Adrenal gland (tissue), 5 donors: Measurements from ENCODE around the gene SLC48A1.

ENCODE experiments used
- CTCF ChIP-seq, 6 experiments: fragments of 450-650 bp in 4 of 6; fragments of 200-600 bp in 2 of 6; sonication (generic) in 1 of 6; IDR thresholded peaks; 1 replicate in 5 of 6; 2 replicates in 1 of 6; pipeline versions ENCODE4 v1.5.1 to v1.8.0; 2016 to 2021; ENCODE audit warnings: antibody characterized with exemption in 6 of 6, mild to moderate bottlenecking in 2 of 6, moderate library complexity in 1 of 6
- POLR2A ChIP-seq, 2 donors: fragments of 450-650 bp; IDR thresholded peaks; one replicate each; pipeline ENCODE4 v1.6.1; 2017; ENCODE audit warnings: antibody characterized with exemption in 2 of 2, mild to moderate bottlenecking in 2 of 2, moderate library complexity in 1 of 2
- donor health status: DM: no; HTN: no; CAD: no.

GRCh38 chr12:47768323-47768811 is 4.7 kb upstream of the SLC48A1 start:
- TF ChIP-seq POLR2A (IDR thresholded peaks at IDR 0.05) (no peak), CTCF (IDR thresholded peaks at IDR 0.05) (no peak)
